NCI-H82 treated with DMSO at 0.1 percent for 48 hours (cell line): ENCODE measurements around the gene RFX8.
A peak's percentile ranks its signal among the peaks of the same experiment; 100 is the strongest.
"Not testable (repeated sequence)": the region's sequence is repeated elsewhere in the genome, so short reads cannot be mapped to it uniquely, and the experiment has no call there.

Source experiments
- DNase-seq: peaks from one replicate; lab custom pipeline; 2025; ENCODE audit not compliant: unreplicated experiment; lab: John Stamatoyannopoulos, UW

The RFX8 gene

GRCh38 chr2:101486994-101487393 lies 12.1 kb upstream of the RFX8 start:
- no peak for DNase-seq

- no peak for DNase-seq
Measured at GRCh38 chr2:101486258-101486701, 11.4 kb upstream of the RFX8 start.

GRCh38 chr2:101485856-101486255 lies 10.9 kb upstream of the RFX8 start:
- no peak for DNase-seq

- no peak for DNase-seq
Measured at GRCh38 chr2:101480764-101481163, 5.9 kb upstream of the RFX8 start.

- DNase-seq = no peak
Measured at GRCh38 chr2:101479810-101480209, 4.9 kb upstream of the RFX8 start.

- no peak for DNase-seq
Measured at GRCh38 chr2:101479328-101479727, 4.4 kb upstream of the RFX8 start.

- peak; percentile 16 for DNase-seq
Measured at GRCh38 chr2:101478181-101479001, 3.5 kb upstream of the RFX8 start.

- DNase-seq = no peak
Measured at GRCh38 chr2:101477556-101477955, 2.6 kb upstream of the RFX8 start.

GRCh38 chr2:101476605-101477208 lies 1.8 kb upstream of the RFX8 start:
- DNase-seq = no peak

GRCh38 chr2:101473911-101474701 lies 806 bp downstream of the RFX8 start:
- DNase-seq = no peak

GRCh38 chr2:101473591-101473910 lies 1.4 kb downstream of the RFX8 start:
- no peak for DNase-seq

- no peak for DNase-seq
Measured at GRCh38 chr2:101469863-101470262, 5.0 kb downstream of the RFX8 start.

GRCh38 chr2:101467306-101467705 lies 7.6 kb downstream of the RFX8 start:
- no peak for DNase-seq

GRCh38 chr2:101466426-101466825 lies 8.5 kb downstream of the RFX8 start:
- no peak for DNase-seq

GRCh38 chr2:101464841-101465240 lies 10.1 kb downstream of the RFX8 start:
- no peak for DNase-seq

- no peak for DNase-seq
Measured at GRCh38 chr2:101463911-101464641, 10.8 kb downstream of the RFX8 start.

GRCh38 chr2:101463421-101463820 lies 11.5 kb downstream of the RFX8 start:
- no peak for DNase-seq

- no peak for DNase-seq
Measured at GRCh38 chr2:101461381-101461780, 13.5 kb downstream of the RFX8 start.

GRCh38 chr2:101454408-101454807 lies 20.5 kb downstream of the RFX8 start:
- not testable (repeated sequence) for DNase-seq

GRCh38 chr2:101450965-101451364 lies 23.9 kb downstream of the RFX8 start:
- DNase-seq = no peak

- DNase-seq = no peak
Measured at GRCh38 chr2:101446869-101447268, 28.0 kb downstream of the RFX8 start.
